ENCODE results near the gene CR1L. TPM values are rescaled to one million over a fixed set of nuclear protein-coding genes. Genes with fewer than 3 reads are reported as not detected.

The CR1L gene
- total and polyA plus RNA-seq, 9 of the 15 experiments (the other 6 are each of a cell fraction or from before 2014, with no cell fraction given): 10.1 to 74.8 (median 34.3) TPM

DNA sequence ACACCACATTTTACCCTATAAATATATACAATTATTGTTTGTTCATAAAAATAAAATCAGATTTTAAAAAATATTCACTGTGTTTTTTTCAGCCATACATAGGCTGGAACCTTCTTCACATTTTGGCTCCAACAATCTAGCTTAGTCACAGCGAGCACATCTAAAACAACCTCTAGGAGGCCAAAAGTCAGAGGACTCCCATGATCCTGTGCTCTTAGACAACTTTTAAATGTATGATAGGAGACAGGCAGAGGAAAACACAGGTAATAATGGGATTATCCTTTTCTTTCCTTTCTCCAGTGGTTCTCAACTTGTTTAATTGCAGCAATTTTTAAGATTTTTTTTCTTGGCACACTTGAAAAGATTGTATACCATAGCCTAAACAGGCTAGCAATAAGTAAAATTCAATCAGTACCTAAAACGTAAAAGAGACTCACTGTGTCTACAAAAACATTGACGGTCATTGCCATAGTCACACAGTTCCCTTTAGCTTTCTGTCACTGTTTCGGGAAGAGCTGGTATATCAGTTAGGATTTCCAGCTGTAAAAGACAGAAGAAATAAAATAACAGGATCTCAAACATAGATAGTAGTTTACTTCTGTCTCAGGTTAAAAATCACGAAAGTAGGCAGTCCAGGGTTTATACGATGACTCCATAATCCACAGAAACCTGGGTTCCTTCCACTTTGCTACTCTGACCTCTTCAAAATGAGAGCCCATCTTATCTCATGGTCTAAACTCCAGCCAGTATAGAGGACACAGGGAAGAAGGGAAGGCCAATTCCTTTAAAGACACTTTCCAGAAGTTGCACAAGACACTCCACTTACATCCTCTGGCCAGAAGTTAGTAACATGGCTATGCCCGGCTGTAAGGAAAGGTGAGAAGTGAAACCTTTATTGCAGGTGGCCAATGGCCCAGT is 39.2 kb upstream of the CR1L start (continued):
- peak; percentile 48 for TF ChIP-seq ARHGAP35 (IDR thresholded peaks at IDR 0.05; ENCODE audit: partially characterized antibody)
- TF ChIP-seq, protein P1, sequence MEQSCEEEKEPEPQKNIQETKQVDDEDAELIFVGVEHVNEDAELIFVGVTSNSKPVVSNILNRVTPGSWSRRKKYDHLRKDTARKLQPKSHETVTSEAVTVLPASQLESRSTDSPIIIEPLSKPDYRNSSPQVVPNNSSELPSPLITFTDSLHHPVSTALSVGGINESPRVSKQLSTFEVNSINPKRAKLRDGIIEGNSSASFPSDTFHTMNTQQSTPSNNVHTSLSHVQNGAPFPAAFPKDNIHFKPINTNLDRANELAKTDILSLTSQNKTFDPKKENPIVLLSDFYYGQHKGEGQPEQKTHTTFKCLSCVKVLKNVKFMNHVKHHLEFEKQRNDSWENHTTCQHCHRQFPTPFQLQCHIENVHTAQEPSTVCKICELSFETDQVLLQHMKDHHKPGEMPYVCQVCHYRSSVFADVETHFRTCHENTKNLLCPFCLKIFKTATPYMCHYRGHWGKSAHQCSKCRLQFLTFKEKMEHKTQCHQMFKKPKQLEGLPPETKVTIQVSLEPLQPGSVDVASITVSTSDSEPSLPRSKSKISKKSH (CRISPR knock-in tag; IDR thresholded peaks at IDR 0.05): no peak
- TF ChIP-seq, protein P2, sequence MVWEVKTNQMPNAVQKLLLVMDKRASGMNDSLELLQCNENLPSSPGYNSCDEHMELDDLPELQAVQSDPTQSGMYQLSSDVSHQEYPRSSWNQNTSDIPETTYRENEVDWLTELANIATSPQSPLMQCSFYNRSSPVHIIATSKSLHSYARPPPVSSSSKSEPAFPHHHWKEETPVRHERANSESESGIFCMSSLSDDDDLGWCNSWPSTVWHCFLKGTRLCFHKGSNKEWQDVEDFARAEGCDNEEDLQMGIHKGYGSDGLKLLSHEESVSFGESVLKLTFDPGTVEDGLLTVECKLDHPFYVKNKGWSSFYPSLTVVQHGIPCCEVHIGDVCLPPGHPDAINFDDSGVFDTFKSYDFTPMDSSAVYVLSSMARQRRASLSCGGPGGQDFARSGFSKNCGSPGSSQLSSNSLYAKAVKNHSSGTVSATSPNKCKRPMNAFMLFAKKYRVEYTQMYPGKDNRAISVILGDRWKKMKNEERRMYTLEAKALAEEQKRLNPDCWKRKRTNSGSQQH (CRISPR knock-in tag; IDR thresholded peaks at IDR 0.05): peak; percentile 56; the same call in 1 of the 2 replicates
- TF ChIP-seq, protein P3, sequence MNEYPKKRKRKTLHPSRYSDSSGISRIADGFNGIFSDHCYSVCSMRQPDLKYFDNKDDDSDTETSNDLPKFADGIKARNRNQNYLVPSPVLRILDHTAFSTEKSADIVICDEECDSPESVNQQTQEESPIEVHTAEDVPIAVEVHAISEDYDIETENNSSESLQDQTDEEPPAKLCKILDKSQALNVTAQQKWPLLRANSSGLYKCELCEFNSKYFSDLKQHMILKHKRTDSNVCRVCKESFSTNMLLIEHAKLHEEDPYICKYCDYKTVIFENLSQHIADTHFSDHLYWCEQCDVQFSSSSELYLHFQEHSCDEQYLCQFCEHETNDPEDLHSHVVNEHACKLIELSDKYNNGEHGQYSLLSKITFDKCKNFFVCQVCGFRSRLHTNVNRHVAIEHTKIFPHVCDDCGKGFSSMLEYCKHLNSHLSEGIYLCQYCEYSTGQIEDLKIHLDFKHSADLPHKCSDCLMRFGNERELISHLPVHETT (CRISPR knock-in tag; conservative IDR thresholded peaks at IDR 0.05 in 1 of 2, IDR thresholded peaks at IDR 0.05 in 1 of 2): 0 out of 4 replicates have a peak, but pooled peaks of 1 of the 2 experiments have one; percentile 33
- TF ChIP-seq, protein P4, sequence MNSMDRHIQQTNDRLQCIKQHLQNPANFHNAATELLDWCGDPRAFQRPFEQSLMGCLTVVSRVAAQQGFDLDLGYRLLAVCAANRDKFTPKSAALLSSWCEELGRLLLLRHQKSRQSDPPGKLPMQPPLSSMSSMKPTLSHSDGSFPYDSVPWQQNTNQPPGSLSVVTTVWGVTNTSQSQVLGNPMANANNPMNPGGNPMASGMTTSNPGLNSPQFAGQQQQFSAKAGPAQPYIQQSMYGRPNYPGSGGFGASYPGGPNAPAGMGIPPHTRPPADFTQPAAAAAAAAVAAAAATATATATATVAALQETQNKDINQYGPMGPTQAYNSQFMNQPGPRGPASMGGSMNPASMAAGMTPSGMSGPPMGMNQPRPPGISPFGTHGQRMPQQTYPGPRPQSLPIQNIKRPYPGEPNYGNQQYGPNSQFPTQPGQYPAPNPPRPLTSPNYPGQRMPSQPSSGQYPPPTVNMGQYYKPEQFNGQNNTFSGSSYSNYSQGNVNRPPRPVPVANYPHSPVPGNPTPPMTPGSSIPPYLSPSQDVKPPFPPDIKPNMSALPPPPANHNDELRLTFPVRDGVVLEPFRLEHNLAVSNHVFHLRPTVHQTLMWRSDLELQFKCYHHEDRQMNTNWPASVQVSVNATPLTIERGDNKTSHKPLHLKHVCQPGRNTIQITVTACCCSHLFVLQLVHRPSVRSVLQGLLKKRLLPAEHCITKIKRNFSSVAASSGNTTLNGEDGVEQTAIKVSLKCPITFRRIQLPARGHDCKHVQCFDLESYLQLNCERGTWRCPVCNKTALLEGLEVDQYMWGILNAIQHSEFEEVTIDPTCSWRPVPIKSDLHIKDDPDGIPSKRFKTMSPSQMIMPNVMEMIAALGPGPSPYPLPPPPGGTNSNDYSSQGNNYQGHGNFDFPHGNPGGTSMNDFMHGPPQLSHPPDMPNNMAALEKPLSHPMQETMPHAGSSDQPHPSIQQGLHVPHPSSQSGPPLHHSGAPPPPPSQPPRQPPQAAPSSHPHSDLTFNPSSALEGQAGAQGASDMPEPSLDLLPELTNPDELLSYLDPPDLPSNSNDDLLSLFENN (IDR thresholded peaks at IDR 0.05; ENCODE audit: low read depth in 2 of 2, low read length in 2 of 2): peak in 1 of 2 experiments; percentile 91; a peak in 2 of 4 replicates
- no peak for TF ChIP-seq PRPF4 (IDR thresholded peaks at IDR 0.05; ENCODE audit: insufficient read depth, low read depth, low read length, poor library complexity, severe bottlenecking)
- TF ChIP-seq NR4A1 (CRISPR knock-in tag; IDR thresholded peaks at IDR 0.05): no peak
- no peak for TF ChIP-seq NR4A1 (tag; IDR thresholded peaks at IDR 0.05)
- TF ChIP-seq, protein P5, sequence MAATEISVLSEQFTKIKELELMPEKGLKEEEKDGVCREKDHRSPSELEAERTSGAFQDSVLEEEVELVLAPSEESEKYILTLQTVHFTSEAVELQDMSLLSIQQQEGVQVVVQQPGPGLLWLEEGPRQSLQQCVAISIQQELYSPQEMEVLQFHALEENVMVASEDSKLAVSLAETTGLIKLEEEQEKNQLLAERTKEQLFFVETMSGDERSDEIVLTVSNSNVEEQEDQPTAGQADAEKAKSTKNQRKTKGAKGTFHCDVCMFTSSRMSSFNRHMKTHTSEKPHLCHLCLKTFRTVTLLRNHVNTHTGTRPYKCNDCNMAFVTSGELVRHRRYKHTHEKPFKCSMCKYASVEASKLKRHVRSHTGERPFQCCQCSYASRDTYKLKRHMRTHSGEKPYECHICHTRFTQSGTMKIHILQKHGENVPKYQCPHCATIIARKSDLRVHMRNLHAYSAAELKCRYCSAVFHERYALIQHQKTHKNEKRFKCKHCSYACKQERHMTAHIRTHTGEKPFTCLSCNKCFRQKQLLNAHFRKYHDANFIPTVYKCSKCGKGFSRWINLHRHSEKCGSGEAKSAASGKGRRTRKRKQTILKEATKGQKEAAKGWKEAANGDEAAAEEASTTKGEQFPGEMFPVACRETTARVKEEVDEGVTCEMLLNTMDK (IDR thresholded peaks at IDR 0.05; ENCODE audit: borderline replicate concordance, insufficient read depth, low read depth, low read length, poor library complexity, severe bottlenecking): no peak
- TF ChIP-seq TBP (optimal IDR thresholded peaks at IDR 0.05; ENCODE audit: low read depth, low read length): peak; percentile 98

Measured in K562 (cell line).